Spleen (tissue), 7 donors: ENCODE measurements around the gene ATP2B1.

Experiments used
- POLR2A ChIP-seq, 3 donors: fragments of 450-650 bp; IDR thresholded peaks; one replicate each; pipeline ENCODE4 v1.5.1; 2017; ENCODE audit warnings: antibody characterized with exemption in 3 of 3, mild to moderate bottlenecking in 1 of 3
- POLR2AphosphoS5 ChIP-seq, 3 donors: sonication (generic); formaldehyde crosslinking; IDR thresholded peaks; one replicate each; pipeline ENCODE4 v1.5.1; 2017; ENCODE audit warnings: antibody characterized with exemption in 3 of 3
- TF ChIP-seq, protein P1 (sequence below), 11 experiments: fragments of 200-600 bp in 7 of 11; fragments of 450-650 bp in 4 of 11; sonication (generic) in 4 of 11; IDR thresholded peaks in 8 of 11; conservative IDR thresholded peaks in 3 of 11; 1 replicate in 7 of 11; 2 replicates in 4 of 11; pipeline versions ENCODE4 v1.4.0 to v1.8.0; 2016 to 2021; ENCODE audit warnings: antibody characterized with exemption in 11 of 11, inconsistent platforms in 4 of 11, mild to moderate bottlenecking in 1 of 11
- donor health status: DM: no; HTN: no; CAD: no; lungs with moderate emphysema.
- donor health status: DM: no; HTN: no; CAD: no.
- donor health status: DM: no; HTN: no; CAD: no.

DNA sequence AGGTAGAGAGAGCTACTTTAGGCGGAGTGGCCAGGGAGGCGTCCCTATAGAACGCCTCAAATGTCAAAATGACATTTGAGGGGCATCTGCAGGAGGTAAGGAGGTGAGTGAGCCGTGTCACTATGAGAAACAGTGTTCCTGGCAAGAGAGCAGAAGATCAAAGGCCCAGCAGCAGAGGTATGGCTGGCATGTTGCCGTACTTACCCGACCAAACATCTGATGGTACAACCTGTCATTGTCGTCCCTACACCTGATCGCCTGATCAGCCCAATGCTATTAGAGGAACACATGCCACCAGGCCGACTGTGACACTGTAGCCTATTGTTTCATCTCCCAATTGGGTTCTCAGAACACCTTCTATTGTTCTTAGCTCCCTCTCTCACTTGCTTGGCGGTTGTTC lies 148.9 kb downstream of the ATP2B1 start:
- no peak for TF ChIP-seq POLR2A (IDR thresholded peaks at IDR 0.05)
- TF ChIP-seq, protein P1, sequence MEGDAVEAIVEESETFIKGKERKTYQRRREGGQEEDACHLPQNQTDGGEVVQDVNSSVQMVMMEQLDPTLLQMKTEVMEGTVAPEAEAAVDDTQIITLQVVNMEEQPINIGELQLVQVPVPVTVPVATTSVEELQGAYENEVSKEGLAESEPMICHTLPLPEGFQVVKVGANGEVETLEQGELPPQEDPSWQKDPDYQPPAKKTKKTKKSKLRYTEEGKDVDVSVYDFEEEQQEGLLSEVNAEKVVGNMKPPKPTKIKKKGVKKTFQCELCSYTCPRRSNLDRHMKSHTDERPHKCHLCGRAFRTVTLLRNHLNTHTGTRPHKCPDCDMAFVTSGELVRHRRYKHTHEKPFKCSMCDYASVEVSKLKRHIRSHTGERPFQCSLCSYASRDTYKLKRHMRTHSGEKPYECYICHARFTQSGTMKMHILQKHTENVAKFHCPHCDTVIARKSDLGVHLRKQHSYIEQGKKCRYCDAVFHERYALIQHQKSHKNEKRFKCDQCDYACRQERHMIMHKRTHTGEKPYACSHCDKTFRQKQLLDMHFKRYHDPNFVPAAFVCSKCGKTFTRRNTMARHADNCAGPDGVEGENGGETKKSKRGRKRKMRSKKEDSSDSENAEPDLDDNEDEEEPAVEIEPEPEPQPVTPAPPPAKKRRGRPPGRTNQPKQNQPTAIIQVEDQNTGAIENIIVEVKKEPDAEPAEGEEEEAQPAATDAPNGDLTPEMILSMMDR (IDR thresholded peaks at IDR 0.05 in 8 of 11, conservative IDR thresholded peaks at IDR 0.05 in 3 of 11) = no peak
- TF ChIP-seq POLR2AphosphoS5 (IDR thresholded peaks at IDR 0.05) = no peak
